Hematopoietic multipotent progenitor cell (in vitro differentiated cells): Measurements from ENCODE around the gene FOSL2. TPM values are rescaled to one million over a fixed set of nuclear protein-coding genes. Genes with fewer than 3 reads are reported as not detected.

Experiments
- DNase-seq, 3 donors: peaks; one replicate each; pipeline ENCODE4 v3.0.0-alpha.2; 2011 to 2015; ENCODE audit warnings: low read depth in 2 of 3, low spot score in 2 of 3
- total RNA-seq: library from RNA; depleted of rRNA; stranded (reverse); fragments of >200 nt; gene quantifications from one replicate; pipeline ENCODE4 v1.2.3, GENCODE V29; 2012

The FOSL2 gene
- total RNA-seq, 1 donor = 32.3 TPM

DNA sequence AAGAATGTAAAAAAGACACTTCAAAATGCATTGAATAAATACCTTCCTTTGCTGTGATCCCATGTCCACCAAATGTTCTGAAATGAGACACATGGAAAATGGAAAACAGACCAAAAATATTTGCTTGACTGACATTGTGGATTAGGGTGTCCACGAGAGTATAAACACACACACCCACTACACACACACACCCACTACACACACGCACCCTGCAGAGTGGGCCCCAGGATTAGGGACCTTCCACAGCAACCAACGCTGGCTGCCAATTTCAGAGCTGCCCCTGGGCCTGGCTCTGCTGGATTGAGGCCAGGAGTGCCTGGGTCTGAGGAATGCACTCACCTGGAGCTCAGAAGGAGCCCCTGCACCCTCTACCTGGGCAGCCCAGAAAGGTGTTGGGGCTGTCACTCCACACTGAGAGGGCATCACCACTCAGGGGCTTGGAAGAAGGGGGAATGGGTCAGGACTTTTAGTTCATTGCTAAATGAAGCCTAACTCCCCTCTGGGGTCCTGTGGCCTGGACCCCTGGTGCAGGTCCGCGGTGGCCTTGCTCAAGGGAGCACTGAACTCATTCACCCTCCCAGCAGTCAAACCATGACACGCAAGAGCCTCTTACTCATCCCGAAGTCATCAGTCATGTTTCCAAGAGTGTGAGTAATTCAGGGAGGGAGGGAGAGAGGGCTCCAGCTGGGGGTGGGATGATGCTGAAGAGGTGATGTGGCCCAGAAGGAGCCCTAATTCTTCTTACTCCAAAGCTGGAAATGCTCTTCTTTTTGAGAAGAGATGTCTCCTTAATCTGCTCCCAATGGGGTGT, 53.0 kb downstream of the FOSL2 start:
- no peak for DNase-seq

DNA sequence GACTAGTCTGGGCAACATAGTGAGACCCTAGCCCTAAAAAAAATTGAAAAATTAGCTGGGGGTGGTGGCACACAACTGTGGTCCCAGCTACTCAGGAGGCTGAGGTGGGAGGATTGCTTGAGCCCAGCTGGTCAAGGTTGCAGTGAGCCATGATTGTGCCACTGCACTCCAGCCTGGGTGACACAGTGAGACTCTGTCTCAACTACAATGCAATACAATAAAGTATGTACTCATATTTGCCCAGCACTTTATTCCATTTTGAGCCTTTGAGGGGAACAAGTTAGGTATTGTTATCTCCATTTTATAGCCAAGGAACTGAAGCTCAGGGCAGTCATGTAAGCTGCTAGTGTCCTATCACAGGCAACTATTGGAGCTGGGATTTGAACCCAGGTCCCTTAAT, 53.9 kb downstream of the FOSL2 start:
- DNase-seq = no peak

DNA sequence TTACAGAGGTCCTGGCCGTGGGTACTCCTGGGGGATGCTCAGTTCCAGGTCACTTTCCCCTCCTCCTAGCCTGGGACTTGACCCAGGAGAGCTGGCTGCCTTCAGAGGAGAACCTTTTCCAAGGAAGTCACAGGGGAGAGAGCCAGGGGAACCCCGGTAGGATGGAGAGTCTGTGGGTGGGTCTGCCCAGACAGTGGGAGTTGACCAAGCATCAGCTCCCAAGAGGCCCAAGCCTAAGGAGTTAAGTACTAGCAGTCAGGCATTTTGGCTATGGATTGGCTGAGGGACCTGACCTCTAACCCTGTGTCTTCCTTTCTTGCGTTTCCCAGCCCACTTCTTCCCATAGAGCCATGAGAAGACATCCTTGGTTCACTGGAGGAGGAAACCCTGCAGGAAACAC, 54.4 kb downstream of the FOSL2 start:
- DNase-seq = no peak

DNA sequence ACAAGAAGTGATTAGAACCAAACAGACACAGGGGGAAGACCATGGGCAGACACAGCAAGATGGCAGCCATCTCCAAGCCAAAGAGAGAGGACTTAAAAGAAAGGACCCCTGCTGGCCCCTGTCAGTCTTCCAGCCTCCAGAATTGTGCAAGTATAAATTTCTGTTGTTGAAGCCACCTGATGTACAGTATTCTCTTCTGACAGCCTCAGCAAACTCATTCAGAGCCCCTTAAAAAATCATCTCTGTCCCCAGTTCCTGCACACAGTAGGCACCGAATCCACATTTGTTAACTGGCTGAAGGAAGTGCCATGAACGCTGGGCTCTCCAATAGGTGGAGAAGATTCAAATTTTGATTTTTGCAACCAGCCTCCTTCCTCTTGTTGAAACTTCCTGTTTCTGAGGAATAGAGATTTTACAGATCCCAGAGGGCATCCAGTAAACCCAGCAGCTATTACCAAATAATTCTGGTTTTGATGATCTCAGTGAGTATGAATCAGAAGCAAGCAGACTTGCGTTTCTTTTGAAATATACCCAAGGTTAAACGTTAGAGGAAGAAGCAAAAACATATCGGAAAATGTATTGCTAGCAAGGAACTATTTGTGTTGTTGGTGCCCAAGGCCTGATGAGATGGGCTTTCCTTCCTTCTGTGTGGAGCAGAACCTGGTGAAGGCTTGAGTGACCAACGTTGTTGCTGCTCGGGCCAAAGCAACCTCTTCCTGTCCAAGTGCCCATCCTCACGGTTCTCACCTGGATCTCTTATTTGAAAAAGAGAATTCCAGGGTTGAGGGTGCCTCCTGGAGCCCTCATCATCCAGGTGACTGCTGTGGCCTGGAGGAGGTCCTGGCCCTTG, 55.5 kb downstream of the FOSL2 start:
- DNase-seq = peak in 1 of 3 donors; percentile 45

DNA sequence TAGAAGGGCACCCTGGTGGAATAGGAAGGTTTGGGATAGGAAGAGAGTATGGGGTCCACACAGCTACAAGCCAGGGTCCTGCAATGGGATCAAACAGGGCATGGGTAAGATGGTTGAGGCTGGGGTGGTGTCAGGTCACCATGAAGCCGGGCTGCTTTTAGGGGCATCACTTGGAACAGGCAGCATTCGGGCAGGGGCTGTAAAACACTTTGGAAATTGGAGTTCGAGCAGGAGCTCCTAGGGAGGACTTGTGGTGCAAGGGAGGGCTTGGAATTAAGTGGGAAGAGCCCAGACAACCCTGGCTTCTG, 56.1 kb downstream of the FOSL2 start:
- no peak for DNase-seq

DNA sequence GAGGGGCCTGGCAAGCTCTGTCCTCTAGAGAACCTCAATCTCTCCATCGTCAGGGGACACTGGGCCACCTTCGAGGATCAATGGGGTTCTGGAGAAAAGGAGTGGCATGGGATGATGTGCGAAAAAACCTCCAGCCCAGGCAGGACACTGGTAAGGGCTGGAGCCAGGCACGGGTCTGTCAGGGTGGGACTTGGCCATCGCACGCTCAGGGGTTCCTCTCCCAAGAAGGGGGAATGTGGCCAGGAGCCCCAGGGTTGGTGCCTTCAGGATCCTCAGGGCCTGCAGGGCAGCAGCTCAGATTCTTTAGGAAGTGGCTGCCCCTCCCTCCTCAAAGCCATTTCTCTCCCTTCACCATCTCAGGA, 56.4 kb downstream of the FOSL2 start:
- DNase-seq = no peak

DNA sequence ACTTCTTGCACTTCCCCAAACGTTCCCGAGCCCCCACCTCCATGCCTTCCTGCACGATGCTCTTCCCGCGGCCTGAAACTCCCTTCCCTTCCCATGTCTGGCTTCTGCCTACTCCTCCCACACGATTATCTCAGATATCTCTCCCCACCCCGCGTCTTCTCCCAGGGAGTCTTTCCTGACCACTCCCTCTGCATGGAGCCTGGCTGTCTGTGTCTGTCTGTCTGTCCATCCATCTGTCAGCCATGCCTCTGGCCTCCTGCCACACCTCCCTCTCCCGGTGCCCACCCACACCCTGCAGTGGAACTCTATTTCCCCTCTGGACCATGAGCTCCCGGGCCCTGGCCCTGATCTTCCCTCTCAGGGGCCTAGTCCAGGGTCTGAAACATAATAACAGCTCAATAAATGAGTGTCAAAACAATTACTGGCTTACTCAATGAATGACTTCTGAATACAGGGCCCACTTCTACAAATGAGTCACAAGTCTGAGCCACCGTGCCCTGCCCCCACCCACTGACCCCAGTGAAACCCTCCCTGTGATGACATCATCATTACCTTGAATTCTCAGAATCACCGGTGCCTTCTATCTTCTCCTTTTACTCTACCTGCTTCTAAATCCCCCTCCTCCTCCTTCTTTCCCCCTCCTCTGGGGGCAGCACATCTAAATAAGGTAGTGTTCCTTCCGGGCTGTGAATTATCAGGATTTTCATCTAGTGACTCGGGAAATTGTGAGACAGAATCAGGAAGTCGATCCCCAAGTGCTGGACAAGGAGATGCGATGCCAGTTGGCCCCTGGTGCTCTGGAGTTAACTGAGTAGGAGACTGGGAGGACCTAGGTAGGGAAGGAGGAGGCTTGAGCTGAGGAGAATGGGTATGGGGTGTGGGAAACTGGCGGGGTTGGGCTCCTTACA, 57.1 kb downstream of the FOSL2 start:
- DNase-seq = peak in 2 of 3 donors; percentile 28 to 51

DNA sequence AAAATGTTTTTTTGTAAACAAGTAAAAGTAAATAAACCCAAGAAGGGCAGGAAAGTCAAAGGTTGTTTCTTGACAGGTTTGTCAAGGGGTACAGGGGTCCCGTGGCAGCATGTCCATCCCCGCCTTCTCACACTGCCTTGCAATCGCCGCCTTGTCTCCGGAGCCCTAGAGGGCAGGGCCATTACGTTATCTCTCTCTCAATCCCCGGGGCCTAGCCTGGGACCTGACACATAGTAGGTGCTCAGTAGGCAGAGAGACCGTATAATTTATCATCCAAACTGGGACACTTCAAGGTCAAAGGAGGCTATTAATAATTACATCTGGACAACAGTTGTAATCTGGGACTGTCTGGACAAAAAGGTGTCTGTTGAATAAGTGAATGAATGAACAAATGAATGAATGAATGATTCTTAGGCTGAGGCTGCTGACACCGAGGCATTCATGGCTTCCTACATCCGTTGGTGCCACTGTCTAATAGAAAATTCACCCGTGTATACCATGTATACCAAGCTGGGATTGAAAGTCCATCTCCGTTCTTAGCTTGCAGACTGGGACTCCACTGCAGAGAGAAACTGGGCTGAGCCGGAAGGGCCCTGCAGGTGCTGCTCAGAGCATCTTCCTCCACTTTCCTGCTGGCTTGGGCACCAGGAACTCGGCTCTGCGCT, 58.4 kb downstream of the FOSL2 start:
- no peak for DNase-seq

DNA sequence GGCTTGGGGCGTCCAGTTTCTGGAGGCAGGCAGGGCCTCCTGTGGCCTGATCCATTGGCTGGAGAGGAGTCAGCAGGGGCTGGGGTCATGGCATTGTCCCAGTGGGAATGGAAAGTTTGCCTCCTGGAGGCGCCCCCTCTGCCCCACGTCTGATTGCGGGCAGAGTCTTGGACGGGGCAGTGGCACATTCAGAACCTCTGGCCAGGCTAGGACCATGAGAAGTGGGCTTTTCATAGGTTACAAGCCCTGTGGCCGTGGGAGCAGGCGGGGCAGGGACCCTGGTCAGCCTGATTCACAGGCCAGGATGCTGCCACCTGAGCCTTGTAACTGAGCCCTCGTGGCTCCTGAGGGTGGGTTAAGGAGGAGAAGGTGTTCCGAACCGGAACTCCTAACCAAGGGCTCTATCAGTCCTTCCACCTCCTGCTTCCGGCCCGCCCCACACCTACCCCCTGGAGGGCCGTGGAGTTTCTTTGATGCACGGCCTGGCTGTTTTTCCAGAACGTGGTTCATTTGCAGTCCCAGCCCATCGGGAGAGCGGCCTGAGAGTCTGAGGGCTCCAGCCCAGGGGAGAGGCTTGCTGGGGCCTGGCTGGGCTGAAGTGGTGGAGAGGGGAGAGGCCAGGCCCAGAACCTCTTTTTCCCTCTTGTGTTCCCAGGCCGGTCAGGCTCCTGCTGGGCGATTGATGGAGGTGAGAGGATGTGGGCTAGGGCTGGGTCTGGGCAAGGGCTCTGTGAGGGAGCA, 59.3 kb downstream of the FOSL2 start:
- DNase-seq = no peak

DNA sequence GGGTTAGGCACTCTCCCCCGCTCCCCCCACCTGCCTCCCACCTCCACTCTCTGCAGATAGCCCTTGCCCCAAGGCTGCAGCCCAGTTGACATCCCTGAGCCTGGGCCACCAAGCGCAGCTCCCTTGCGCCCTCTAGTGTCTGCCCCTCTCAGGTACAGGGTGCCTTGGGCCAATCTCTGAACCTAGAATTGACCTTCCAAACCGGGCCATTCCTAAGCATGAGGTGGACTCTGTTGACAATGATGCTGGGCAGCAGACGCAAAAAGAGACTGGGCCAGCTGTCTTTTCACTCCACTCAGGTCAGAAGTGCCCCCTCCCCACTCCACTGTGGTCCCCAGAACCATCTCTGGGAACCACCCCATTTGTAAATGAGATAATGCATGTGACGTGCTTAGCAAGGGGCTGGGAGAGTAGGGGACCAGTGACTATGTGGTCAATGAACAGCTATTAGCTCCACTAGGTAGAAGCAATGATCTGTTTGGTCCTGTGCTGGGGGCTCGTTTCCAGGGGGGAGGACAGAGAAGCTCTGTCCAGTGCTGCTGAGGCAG, 60.0 kb downstream of the FOSL2 start:
- DNase-seq = peak; percentile 60 to 75 (median 62)

DNA sequence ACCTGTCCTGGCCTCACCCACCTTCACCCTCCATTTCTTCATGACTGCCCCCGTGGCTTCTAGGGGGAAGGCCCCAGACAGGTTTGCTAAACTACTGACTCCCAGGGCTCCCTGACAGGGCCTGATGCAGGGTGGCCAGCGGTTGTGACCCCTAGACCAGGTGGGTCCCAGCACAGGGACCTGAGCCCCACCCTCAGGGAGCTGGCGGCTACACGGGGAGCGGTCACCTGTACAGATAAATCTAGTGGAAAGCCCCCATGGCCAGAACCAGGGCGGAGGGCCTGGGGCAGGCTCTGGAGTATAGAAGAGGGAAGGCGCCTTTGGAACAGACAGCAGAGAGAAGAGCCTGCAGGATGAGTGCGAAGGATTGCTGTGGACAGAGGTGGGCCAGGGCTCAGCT, 60.7 kb downstream of the FOSL2 start:
- no peak for DNase-seq

DNA sequence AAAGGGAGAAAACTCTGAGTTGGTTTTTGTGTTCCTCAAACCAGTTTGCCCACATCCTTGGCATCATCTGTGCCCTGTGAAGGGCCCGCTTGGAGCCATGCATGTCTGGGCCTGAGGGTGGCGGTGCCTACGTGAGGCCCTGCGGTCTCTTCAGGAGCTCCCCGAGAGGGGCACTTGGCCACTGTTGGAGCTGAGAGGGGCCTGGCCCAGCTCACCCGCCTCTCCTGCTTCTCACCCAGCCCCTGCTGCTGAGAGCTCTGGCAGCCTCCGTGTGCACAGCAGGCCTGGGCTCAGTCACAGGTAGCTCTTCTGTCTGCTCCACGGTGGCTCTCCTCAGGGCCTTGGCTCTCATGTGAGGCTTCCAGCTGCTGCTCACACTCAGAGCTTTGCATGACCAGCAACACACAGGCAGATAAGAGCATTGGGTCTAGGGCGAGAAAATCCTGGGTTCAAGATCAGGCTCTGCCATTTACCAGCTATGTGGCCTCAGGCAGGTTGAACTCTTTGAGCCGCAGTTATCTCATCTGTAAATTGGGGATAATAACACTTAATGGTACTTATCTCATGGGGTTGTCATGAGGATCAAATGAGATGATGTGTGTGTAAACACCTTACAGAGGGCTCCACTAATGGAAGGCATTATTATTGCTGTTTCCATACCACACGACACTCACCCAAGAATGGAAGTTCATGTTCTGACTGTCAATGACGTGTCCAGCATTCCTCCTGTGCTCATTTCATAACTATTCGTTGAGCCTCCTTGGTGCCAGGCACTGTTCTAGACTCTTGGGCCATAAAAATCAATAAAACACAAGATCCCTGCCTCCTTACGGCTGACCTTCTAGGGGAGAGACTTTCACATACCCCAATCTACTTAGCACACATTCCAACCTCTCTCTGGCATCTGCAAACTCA, 61.6 kb downstream of the FOSL2 start:
- no peak for DNase-seq

DNA sequence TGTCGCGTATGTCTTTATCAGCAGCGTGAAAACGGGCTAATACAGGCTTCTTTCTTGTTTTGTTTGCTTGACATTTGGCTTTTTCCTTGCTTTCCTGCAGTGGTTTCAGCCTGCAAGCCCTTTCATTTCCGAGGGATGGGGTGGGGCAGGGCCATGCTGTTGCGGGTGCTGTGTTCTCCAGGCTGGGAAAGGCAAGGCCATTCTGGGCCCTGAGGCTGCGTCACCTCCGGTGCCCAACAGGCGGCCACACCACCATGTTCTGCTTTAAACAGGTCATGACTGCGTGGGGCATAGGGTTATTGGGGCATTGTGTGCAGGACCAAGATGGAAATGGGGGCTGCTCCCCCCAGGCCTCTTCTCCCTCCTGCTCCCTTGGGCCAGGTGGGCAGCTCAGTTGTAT, 64.6 kb downstream of the FOSL2 start:
- no peak for DNase-seq

DNA sequence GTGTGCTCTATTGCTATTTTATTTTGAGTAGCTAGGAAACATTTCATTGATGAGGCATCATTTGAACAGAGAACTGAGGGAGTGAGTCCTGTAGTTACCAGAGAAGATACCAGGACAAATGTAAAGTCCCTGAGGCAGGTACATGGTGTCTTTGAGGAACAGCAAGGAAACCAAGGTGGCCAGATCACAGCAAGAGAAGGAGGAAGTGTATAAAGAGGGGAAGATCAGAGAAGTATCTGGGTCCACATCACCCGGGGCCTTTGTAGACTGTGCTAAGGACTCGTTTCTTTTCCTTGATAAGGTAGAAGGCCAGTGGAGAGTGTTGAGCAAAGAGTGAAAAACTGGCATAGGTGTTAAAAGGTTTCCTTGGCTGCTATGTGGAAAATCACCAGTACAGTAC, 68.4 kb downstream of the FOSL2 start:
- no peak for DNase-seq

DNA sequence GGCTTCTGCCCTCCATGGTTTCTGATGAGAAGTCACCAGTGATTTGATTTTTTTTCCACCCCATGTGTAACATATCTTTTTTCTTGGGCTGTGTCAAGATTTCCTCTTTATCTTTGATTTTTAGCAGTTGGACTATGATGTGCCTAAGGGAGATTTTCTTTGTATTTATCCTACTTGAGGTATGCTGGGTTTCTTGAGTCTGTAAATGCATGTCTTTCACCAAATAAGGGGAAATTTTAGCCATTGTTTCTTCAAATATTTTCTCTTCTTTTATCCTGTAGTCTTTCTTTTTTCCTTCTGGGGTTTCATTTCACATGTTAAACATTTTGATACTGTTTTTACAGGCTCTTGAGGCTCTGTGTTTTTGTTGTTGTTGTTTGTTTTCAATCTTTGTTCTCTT, 69.5 kb downstream of the FOSL2 start:
- no peak for DNase-seq

DNA sequence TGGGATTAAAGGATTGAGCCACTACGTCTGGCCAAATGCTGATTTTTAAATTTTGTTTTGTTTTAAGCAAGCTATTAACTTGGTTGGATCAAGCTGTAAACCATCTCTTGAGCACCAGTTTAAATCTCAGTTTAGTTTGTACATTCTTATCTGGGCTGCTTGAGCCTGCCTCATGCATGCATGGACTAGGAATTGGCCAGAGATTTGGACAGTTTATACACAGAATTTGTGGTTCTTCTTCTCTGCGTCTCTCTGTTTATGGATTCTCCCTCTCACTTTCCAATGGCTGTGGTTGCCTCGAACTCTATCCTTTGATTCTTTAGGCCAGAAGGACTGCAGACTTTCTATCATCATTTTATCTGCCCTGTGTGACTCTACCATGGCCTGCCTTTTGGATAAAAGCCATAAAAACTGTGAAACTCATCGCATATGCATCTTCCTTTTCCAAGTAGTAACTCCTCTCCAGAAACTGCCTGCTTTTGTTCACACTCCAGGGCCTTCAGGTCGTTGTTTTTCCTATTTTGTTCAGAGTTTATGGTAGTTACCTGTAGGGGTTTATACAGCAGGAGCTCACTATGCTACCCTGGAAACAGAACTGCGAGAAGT, 70.7 kb downstream of the FOSL2 start:
- no peak for DNase-seq

DNA sequence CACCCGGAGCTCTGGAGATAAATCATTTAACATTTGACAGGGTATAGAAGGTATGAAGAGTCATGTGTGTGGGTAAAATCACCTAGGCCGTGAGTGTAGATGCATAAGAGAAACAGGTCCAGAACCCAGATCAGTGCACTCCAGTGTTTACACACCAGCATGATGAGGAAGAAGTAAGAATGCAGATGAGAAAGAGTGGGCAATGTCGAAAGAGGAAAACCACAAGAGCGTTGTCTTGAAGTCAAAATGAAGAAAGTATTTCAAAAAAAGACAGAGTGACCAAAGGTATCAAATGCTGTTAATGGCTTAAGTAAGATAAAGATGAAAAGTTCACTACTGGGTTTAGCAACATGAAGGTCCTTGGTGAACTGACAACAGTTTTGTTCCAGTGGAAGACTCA, 71.2 kb downstream of the FOSL2 start:
- peak in 1 of 3 donors; percentile 26 for DNase-seq
